GM18867 (cell line): ENCODE results near the gene AFG1L.
"Not testable (repeated sequence)": the region's sequence is repeated elsewhere in the genome, so short reads cannot be mapped to it uniquely, and the experiment has no call there.

Experiments
- ATAC-seq: cut with Tn5 transposase; IDR thresholded peaks from one replicate; pipeline ENCODE4 v1.9.1; 2021; ENCODE audit warnings: mild to moderate bottlenecking, moderate library complexity; ENCODE audit not compliant: unreplicated experiment

AFG1L gene

GRCh38 chr6:108294727-108295625, at the start of gene AFG1L:
Gene AFG1L (plus strand): TSS chr6:108295054. CDS start chr6:108295080, 26 bp downstream.
- ATAC-seq: peak; percentile 87

- ATAC-seq: not testable (repeated sequence)
Observed at GRCh38 chr6:108245095-108245494, 49.8 kb upstream of the AFG1L start.

- no peak for ATAC-seq
Observed at GRCh38 chr6:108247965-108248536, 46.8 kb upstream of the AFG1L start.

- ATAC-seq: no peak
Observed at GRCh38 chr6:108250240-108250866, 44.5 kb upstream of the AFG1L start.

GRCh38 chr6:108251252-108251651, 43.6 kb upstream of the AFG1L start:
- no peak for ATAC-seq

GRCh38 chr6:108252055-108252454, 42.8 kb upstream of the AFG1L start:
- ATAC-seq: no peak

GRCh38 chr6:108253241-108253640, 41.6 kb upstream of the AFG1L start:
- ATAC-seq: no peak

GRCh38 chr6:108254433-108255410, 40.1 kb upstream of the AFG1L start:
- no peak for ATAC-seq

GRCh38 chr6:108260126-108260808, 34.6 kb upstream of the AFG1L start:
- ATAC-seq: peak; percentile 14

- ATAC-seq: peak; percentile 88
Observed at GRCh38 chr6:108260809-108261569, 33.9 kb upstream of the AFG1L start, which contains the start of gene SNX3. Gene SNX3 (minus strand): TSS chr6:108261040. CDS start chr6:108260921, 119 bp downstream.

GRCh38 chr6:108263371-108263770, 31.5 kb upstream of the AFG1L start:
- ATAC-seq: no peak

GRCh38 chr6:108268845-108269244, 26.0 kb upstream of the AFG1L start:
- ATAC-seq: no peak

GRCh38 chr6:108269955-108270354, 24.9 kb upstream of the AFG1L start:
- ATAC-seq: not testable (repeated sequence)

GRCh38 chr6:108274546-108274945, 20.3 kb upstream of the AFG1L start:
- ATAC-seq: no peak

GRCh38 chr6:108275976-108276375, 18.9 kb upstream of the AFG1L start:
- no peak for ATAC-seq

GRCh38 chr6:108277295-108277694, 17.6 kb upstream of the AFG1L start:
- no peak for ATAC-seq

- no peak for ATAC-seq
Observed at GRCh38 chr6:108277831-108278230, 17.0 kb upstream of the AFG1L start.

GRCh38 chr6:108285381-108285780, 9.5 kb upstream of the AFG1L start:
- ATAC-seq: no peak

- no peak for ATAC-seq
Observed at GRCh38 chr6:108286366-108286765, 8.5 kb upstream of the AFG1L start.
